ENCODE results near the gene DYNC1I1.

GRCh38 chr7:96074871-96075270 is 302.5 kb downstream of the DYNC1I1 start:
- TF ChIP-seq CTCF (IDR thresholded peaks at IDR 0.05; ENCODE audit: low read depth, low read length, missing input control) (no peak), TAF1 (conservative IDR thresholded peaks at IDR 0.05) (no peak), YY1 (IDR thresholded peaks at IDR 0.05) (no peak), GABPA (IDR thresholded peaks at IDR 0.05 in 1 of 2, conservative IDR thresholded peaks at IDR 0.05 in 1 of 2) (no peak), SP1 (IDR thresholded peaks at IDR 0.05) (no peak), NR2F2 (IDR thresholded peaks at IDR 0.05) (no peak), JUND (IDR thresholded peaks at IDR 0.05) (no peak)
- TF ChIP-seq, protein P1, sequence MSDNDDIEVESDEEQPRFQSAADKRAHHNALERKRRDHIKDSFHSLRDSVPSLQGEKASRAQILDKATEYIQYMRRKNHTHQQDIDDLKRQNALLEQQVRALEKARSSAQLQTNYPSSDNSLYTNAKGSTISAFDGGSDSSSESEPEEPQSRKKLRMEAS (IDR thresholded peaks at IDR 0.05): no peak
- TF ChIP-seq, protein P2, sequence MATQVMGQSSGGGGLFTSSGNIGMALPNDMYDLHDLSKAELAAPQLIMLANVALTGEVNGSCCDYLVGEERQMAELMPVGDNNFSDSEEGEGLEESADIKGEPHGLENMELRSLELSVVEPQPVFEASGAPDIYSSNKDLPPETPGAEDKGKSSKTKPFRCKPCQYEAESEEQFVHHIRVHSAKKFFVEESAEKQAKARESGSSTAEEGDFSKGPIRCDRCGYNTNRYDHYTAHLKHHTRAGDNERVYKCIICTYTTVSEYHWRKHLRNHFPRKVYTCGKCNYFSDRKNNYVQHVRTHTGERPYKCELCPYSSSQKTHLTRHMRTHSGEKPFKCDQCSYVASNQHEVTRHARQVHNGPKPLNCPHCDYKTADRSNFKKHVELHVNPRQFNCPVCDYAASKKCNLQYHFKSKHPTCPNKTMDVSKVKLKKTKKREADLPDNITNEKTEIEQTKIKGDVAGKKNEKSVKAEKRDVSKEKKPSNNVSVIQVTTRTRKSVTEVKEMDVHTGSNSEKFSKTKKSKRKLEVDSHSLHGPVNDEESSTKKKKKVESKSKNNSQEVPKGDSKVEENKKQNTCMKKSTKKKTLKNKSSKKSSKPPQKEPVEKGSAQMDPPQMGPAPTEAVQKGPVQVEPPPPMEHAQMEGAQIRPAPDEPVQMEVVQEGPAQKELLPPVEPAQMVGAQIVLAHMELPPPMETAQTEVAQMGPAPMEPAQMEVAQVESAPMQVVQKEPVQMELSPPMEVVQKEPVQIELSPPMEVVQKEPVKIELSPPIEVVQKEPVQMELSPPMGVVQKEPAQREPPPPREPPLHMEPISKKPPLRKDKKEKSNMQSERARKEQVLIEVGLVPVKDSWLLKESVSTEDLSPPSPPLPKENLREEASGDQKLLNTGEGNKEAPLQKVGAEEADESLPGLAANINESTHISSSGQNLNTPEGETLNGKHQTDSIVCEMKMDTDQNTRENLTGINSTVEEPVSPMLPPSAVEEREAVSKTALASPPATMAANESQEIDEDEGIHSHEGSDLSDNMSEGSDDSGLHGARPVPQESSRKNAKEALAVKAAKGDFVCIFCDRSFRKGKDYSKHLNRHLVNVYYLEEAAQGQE (IDR thresholded peaks at IDR 0.05): no peak
- TF ChIP-seq, protein P3, sequence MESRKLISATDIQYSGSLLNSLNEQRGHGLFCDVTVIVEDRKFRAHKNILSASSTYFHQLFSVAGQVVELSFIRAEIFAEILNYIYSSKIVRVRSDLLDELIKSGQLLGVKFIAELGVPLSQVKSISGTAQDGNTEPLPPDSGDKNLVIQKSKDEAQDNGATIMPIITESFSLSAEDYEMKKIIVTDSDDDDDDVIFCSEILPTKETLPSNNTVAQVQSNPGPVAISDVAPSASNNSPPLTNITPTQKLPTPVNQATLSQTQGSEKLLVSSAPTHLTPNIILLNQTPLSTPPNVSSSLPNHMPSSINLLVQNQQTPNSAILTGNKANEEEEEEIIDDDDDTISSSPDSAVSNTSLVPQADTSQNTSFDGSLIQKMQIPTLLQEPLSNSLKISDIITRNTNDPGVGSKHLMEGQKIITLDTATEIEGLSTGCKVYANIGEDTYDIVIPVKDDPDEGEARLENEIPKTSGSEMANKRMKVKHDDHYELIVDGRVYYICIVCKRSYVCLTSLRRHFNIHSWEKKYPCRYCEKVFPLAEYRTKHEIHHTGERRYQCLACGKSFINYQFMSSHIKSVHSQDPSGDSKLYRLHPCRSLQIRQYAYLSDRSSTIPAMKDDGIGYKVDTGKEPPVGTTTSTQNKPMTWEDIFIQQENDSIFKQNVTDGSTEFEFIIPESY (IDR thresholded peaks at IDR 0.05): no peak
- TF ChIP-seq, protein P4, sequence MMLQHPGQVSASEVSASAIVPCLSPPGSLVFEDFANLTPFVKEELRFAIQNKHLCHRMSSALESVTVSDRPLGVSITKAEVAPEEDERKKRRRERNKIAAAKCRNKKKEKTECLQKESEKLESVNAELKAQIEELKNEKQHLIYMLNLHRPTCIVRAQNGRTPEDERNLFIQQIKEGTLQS (IDR thresholded peaks at IDR 0.05): no peak
